Endothelial cell of umbilical vein (primary cell): ENCODE results near the gene SPTBN5. TPM values are rescaled to one million over a fixed set of nuclear protein-coding genes. Genes with fewer than 3 reads are reported as not detected.

Experiments used
- BruUV-seq: library from RNA; stranded (reverse); fragments of 400-500 nt; replicated peaks from 2 replicates; lab custom pipeline; 2021; lab: Mats Ljungman, UMichigan
- CTCF ChIA-PET: fragments of 300-600, 350-600 bp; sonication (Branson Sonifier 250); formaldehyde crosslinking; loops from one replicate; lab custom pipeline; 2021; ENCODE audit warnings: antibody characterized with exemption, inconsistent platforms; lab: Charles Lee
- POLR2A ChIA-PET: fragments of 300-600, 350-600 bp; sonication (Branson Sonifier 250); formaldehyde crosslinking; loops from one replicate; lab custom pipeline; 2021; ENCODE audit warnings: antibody characterized with exemption, inconsistent platforms; lab: Charles Lee
- DNase-seq: peaks from one replicate; pipeline ENCODE4 v3.0.0-alpha.2; 2011; ENCODE audit warnings: low read depth, low spot score
- FAIRE-seq: peaks from 2 replicates; lab custom pipeline; 2011; peaks lifted over from hg19 to GRCh38; lab: Jason Lieb, UNC
- H2AFZ ChIP-seq: 2 replicates; pipeline ENCODE4 v1.6.0; 2012; ENCODE audit warnings: low read depth, low read length, control low read depth, inconsistent platforms
- H3K27ac ChIP-seq: 2 replicates; pipeline ENCODE4 v1.5.1; 2011; ENCODE audit warnings: low read depth, mild to moderate bottlenecking, control low read depth, low read length, moderate library complexity; ENCODE audit not compliant: insufficient read depth
- H3K27me3 ChIP-seq, 2 experiments: 2 replicates each; pipeline versions ENCODE4 v1.6.0 to v1.6.1; 2011; ENCODE audit warnings: low read length in 2 of 2, mixed read lengths in 1 of 2; ENCODE audit not compliant: control insufficient read depth in 2 of 2, insufficient read depth in 2 of 2
- H3K36me3 ChIP-seq, 2 experiments: 2 replicates in 1 of 2; 3 replicates in 1 of 2; pipeline ENCODE4 v1.5.1; 2011; ENCODE audit warnings: low read length in 2 of 2, mild to moderate bottlenecking in 1 of 2, moderate library complexity in 1 of 2; ENCODE audit not compliant: control insufficient read depth in 2 of 2, insufficient read depth in 2 of 2; ENCODE audit errors: extremely low read depth in 1 of 2
- H3K4me1 ChIP-seq: 3 replicates; pipeline ENCODE4 v1.5.1; 2011; ENCODE audit warnings: mild to moderate bottlenecking, low read length; ENCODE audit not compliant: control insufficient read depth, insufficient read depth; ENCODE audit errors: extremely low read depth
- H3K4me2 ChIP-seq: 2 replicates; pipeline ENCODE4 v1.6.1; 2011; ENCODE audit warnings: low read length, control low read depth, mixed read lengths; ENCODE audit not compliant: insufficient read depth
- H3K4me3 ChIP-seq, 3 experiments: fragments of 200-600 bp in 1 of 3; sonication (generic), shearing (Covaris generic) in 1 of 3; replicated peaks in 1 of 3; 2 replicates each; pipeline ENCODE4 v1.5.1; 2011 to 2016; ENCODE audit warnings: control low read depth in 3 of 3, low read length in 3 of 3, mild to moderate bottlenecking in 2 of 3, inconsistent platforms in 1 of 3, low read depth in 1 of 3, moderate library complexity in 1 of 3; ENCODE audit not compliant: insufficient read depth in 1 of 3
- H3K79me2 ChIP-seq: 2 replicates; pipeline ENCODE4 v1.6.0; 2012; ENCODE audit warnings: low read length, inconsistent platforms; ENCODE audit not compliant: control insufficient read depth, insufficient read depth
- H3K9ac ChIP-seq: replicated peaks from 2 replicates; pipeline ENCODE3; 2011; ENCODE audit warnings: low read length, control low read depth; ENCODE audit not compliant: insufficient read depth; ENCODE audit errors: extremely low read depth
- H3K9me1 ChIP-seq: replicated peaks from 3 replicates; pipeline ENCODE4 v1.6.0; 2011; ENCODE audit warnings: mild to moderate bottlenecking, low read length; ENCODE audit not compliant: control insufficient read depth, insufficient read depth; ENCODE audit errors: extremely low read depth
- H3K9me3 ChIP-seq: replicated peaks from 2 replicates; pipeline ENCODE4 v1.5.1; 2012; ENCODE audit warnings: low read length, inconsistent platforms; ENCODE audit not compliant: control insufficient read depth, insufficient read depth
- H4K20me1 ChIP-seq: replicated peaks from 2 replicates; pipeline ENCODE3; 2011; ENCODE audit warnings: mild to moderate bottlenecking, low read length; ENCODE audit not compliant: control insufficient read depth, insufficient read depth; ENCODE audit errors: extremely low read depth
- CTCF ChIP-seq, 2 donors: IDR thresholded peaks; 1 replicate in 1 of 2; 2 replicates in 1 of 2; pipeline ENCODE4 v1.5.1; 2011; ENCODE audit warnings: low read length in 2 of 2, mild to moderate bottlenecking in 2 of 2, moderate library complexity in 2 of 2, control low read depth in 1 of 2, inconsistent platforms in 1 of 2, low read depth in 1 of 2; ENCODE audit not compliant: insufficient read depth in 1 of 2; ENCODE audit errors: extremely low read depth in 1 of 2
- EZH2 ChIP-seq: IDR thresholded peaks from 2 replicates; pipeline ENCODE4 v1.6.1; 2012; ENCODE audit warnings: borderline replicate concordance, low read depth, mild to moderate bottlenecking, moderate library complexity, low read length, inconsistent platforms; ENCODE audit not compliant: severe bottlenecking
- FOS ChIP-seq: IDR thresholded peaks from 2 replicates; pipeline ENCODE4 v1.6.1; 2011; ENCODE audit warnings: mild to moderate bottlenecking, low read length, moderate library complexity, borderline replicate concordance; ENCODE audit not compliant: insufficient read depth
- GATA2 ChIP-seq: IDR thresholded peaks from 2 replicates; pipeline ENCODE4 v1.7.0; 2011; ENCODE audit warnings: low read depth, mild to moderate bottlenecking, moderate library complexity, mixed read lengths, low read length; ENCODE audit not compliant: insufficient read length, insufficient read depth
- JUN ChIP-seq: IDR thresholded peaks from 2 replicates; pipeline ENCODE4 v1.6.1; 2011; ENCODE audit warnings: borderline replicate concordance, low read depth; ENCODE audit not compliant: insufficient read length, insufficient read depth
- MYC ChIP-seq: IDR thresholded peaks from one replicate; pipeline ENCODE4 v1.6.1; 2011; ENCODE audit warnings: mild to moderate bottlenecking, low read depth, low read length
- POLR2A ChIP-seq: IDR thresholded peaks from 2 replicates; pipeline ENCODE4 v1.6.1; 2012; ENCODE audit warnings: low read depth, mild to moderate bottlenecking, control low read depth, low read length
- POLR2AphosphoS5 ChIP-seq: IDR thresholded peaks from 2 replicates; pipeline ENCODE4 v1.6.1; 2012; ENCODE audit warnings: low read depth, mild to moderate bottlenecking, control low read depth, low read length, moderate library complexity; ENCODE audit not compliant: insufficient read depth
- dilution Hi-C: fragments of 300-500 bp; cut with MboI; formaldehyde crosslinking; loops from one replicate; pipeline ENCODE4 v1.15.0; 2019; ENCODE audit warnings: low sequenced_read_pairs; ENCODE audit not compliant: extremely low pct_ligation_motif_present
- intact Hi-C: fragments of 100-400 bp; cut with micrococcal nuclease; formaldehyde crosslinking; loops from one replicate; pipeline ENCODE4 v1.10.0; 2022
- polyA plus RNA-seq, 4 experiments: library from polyadenylated mRNA; depleted of rRNA in 3 of 4; stranded (reverse) in 3 of 4; unstranded in 1 of 4; fragments of >200 nt; gene quantifications; 2 replicates each; pipeline versions ENCODE4 v1.2.1 to v1.2.3, GENCODE V29; 2011 to 2012; ENCODE audit warnings: missing spikeins in 1 of 4
- total RNA-seq: library from RNA; stranded (reverse); gene quantifications from 2 replicates; pipeline ENCODE4 v1.2.3, GENCODE V29; 2021
- TF ChIP-seq, protein P1 (sequence below): IDR thresholded peaks from 2 replicates; pipeline ENCODE4 v1.6.1; 2011; ENCODE audit not compliant: insufficient read depth, insufficient read length

The SPTBN5 gene
- total and polyA plus RNA-seq, 2 donors (not counting 3 experiments of a cell fraction or from before 2014, with no cell fraction given): 12.0 to 19.0 TPM

DNA sequence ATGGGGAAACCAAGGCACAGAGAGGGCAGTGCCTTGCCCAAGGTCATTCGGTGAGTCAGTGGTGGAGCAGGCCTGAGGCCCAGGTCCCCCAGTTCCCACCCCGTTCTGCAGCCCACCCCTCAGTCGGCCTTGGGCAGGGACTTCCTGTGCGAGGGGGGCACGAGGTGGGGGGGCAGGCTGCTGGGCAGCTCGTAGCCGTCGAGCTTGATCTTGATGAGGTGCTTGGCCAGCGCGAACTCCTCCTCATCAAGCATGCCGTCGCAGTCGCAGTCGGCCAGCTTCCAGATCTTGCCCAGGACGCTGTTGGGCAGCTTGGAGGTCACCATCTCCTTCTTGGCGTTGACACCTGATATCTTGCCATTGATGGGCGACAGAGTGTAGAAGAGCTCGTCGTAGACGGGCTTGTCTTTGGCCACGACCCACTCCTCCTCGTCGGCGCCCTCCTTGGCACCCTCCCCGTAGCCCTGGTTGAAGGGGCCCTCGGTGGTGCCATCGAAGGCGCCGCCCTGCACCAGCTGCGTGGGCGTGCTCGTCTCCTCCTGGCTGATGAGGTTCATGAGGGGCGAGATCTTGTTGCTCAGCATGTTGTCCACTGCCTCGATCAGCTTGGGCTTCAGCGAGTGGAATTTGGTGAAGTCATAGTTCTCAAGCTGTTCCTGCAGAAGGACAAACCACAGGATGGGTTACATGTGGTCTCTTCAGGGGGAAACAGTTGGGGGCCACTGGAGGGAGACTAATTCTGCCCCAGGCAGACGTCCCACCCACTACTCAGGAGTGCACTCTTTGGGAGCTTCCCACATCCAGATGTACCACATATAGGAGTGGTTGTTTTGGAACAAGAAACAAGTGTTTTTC is 6.9 kb upstream of the SPTBN5 start:
- no TSS peak for BruUV-seq
- dilution Hi-C loops: no loop called here
- TF ChIP-seq EZH2 (no peak), POLR2AphosphoS5 (peak; percentile 7)

DNA sequence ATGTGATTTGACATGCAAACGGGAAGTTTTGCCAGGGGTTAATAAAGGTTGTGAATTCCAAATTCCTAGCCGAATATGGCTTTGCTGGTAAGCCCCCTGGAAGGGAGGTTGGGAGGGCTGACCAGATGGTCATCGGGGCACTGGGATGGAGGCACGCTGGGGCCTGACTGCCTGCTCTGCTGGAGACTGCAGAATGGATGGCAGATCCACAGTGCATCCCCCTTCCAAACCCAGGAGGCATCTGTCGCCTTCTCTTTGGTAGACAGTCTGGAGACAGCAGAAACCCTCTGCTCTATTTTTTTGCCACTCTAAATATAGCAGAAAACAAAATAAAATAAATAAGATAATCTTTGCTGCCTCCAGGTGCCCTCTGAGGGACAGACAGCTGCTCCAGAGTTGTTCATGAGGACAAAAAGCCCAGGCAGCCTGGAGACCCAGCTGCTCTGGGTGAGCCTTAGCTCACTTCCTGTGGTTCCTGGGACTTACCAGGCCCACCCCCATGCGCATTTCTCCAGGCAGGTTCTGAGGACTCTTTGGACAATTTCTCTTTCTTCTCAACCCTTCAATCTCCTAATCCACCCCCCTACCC is 6.1 kb upstream of the SPTBN5 start:
- dilution Hi-C loops (no loop called here), intact Hi-C loops (no loop called here)
- CTCF ChIA-PET: no interaction called here
- Histone ChIP-seq H4K20me1 (no peaks in the 10 kb centered on the region), H3K9me3 (no peaks in the 10 kb centered on the region), H3K4me2 (no peak overlapping the region), H3K27ac (no peak overlapping the region), H3K9me1 (no peaks in the 10 kb centered on the region), H3K36me3 (peaks cover 20 to 38% of the 10 kb centered on the region in 2 experiments), H3K27me3 (no peaks in the 10 kb centered on the region), H3K4me3 (no peak overlapping the region), H2AFZ (no peak overlapping the region), H3K9ac (no peak overlapping the region), H3K4me1 (peaks cover 6% of the 10 kb centered on the region), H3K79me2 (peaks cover 19% of the 10 kb centered on the region)
- no TSS peak for BruUV-seq
- TF ChIP-seq POLR2AphosphoS5 (no peak), GATA2 (no peak), EZH2 (no peak), JUN (no peak), MYC (no peak), POLR2A (no peak), FOS (no peak), CTCF (IDR thresholded peaks at IDR 0.05; ENCODE audit: extremely low read depth in 1 of 2, insufficient read depth in 1 of 2, low read depth in 1 of 2, low read length in 2 of 2) (no peak)
- TF ChIP-seq, protein P1, sequence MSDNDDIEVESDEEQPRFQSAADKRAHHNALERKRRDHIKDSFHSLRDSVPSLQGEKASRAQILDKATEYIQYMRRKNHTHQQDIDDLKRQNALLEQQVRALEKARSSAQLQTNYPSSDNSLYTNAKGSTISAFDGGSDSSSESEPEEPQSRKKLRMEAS: no peak
- POLR2A ChIA-PET: no interaction called here
- FAIRE-seq (no peak), DNase-seq (no peak)

More for the DNA sequence above, 6.9 kb upstream of the SPTBN5 start:
- no peak for FAIRE-seq
- Histone ChIP-seq H2AFZ (no peak overlapping the region), H3K4me1 (no peaks in the 10 kb centered on the region), H3K9me1 (no peaks in the 10 kb centered on the region), H3K9me3 (no peaks in the 10 kb centered on the region), H3K36me3 (peaks cover 26 to 40% of the 10 kb centered on the region in 2 experiments), H3K27me3 (no peaks in the 10 kb centered on the region), H3K79me2 (peaks cover 27% of the 10 kb centered on the region), H3K27ac (no peak overlapping the region), H3K4me2 (no peak overlapping the region), H3K9ac (no peak overlapping the region), H3K4me3 (no peak overlapping the region), H4K20me1 (no peaks in the 10 kb centered on the region)
- CTCF ChIA-PET: no interaction called here
- DNase-seq: no peak
- POLR2A ChIA-PET: no interaction called here
- intact Hi-C loops: no loop called here
